Tibial nerve (tissue), 4 donors: Measurements from ENCODE around the gene SDK2.

ENCODE experiments used
- EP300 ChIP-seq, 2 donors: sonication (generic); formaldehyde crosslinking; IDR thresholded peaks; one replicate each; pipeline ENCODE4 v1.6.1; 2017; ENCODE audit warnings: antibody characterized with exemption in 2 of 2, mild to moderate bottlenecking in 1 of 2
- POLR2A ChIP-seq, 2 donors: fragments of 450-650 bp; IDR thresholded peaks; one replicate each; pipeline ENCODE4 v1.6.1; 2017; ENCODE audit warnings: antibody characterized with exemption in 2 of 2, mild to moderate bottlenecking in 2 of 2, moderate library complexity in 2 of 2
- TF ChIP-seq, protein P1 (sequence below), 5 experiments: fragments of 200-600 bp in 3 of 5; fragments of 450-650 bp in 2 of 5; sonication (generic) in 3 of 5; IDR thresholded peaks; one replicate each; pipeline ENCODE4 v1.5.1; 2016 to 2019; ENCODE audit warnings: antibody characterized with exemption in 5 of 5, mild to moderate bottlenecking in 3 of 5, moderate library complexity in 2 of 5

DNA sequence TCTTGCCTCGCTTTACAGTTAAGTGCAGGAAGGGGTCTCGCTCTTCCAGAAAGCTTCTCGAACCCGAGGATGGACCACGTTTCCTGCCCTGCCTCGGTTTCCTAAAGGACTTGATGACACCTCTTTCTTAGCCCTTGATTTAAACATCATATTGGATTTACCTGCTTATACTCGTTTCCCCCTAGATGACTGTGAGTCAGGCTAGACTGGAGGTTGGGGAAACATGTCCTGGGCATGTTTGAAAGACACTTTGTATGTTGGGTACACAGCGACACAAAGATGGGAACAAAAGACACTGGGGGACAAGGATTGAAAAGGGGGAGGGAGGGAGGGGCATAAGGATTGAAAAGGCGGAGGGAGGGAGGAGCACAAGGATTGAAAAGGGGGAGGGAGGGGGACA, 30.0 kb downstream of the SDK2 start:
- TF ChIP-seq, protein P1, sequence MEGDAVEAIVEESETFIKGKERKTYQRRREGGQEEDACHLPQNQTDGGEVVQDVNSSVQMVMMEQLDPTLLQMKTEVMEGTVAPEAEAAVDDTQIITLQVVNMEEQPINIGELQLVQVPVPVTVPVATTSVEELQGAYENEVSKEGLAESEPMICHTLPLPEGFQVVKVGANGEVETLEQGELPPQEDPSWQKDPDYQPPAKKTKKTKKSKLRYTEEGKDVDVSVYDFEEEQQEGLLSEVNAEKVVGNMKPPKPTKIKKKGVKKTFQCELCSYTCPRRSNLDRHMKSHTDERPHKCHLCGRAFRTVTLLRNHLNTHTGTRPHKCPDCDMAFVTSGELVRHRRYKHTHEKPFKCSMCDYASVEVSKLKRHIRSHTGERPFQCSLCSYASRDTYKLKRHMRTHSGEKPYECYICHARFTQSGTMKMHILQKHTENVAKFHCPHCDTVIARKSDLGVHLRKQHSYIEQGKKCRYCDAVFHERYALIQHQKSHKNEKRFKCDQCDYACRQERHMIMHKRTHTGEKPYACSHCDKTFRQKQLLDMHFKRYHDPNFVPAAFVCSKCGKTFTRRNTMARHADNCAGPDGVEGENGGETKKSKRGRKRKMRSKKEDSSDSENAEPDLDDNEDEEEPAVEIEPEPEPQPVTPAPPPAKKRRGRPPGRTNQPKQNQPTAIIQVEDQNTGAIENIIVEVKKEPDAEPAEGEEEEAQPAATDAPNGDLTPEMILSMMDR (IDR thresholded peaks at IDR 0.05) = no peak
- TF ChIP-seq POLR2A (IDR thresholded peaks at IDR 0.05) (no peak), EP300 (IDR thresholded peaks at IDR 0.05) (no peak)
